Loucy (cell line): Measurements from ENCODE around the gene GOLGA6L10.
"Not testable (repeated sequence)": the region's sequence is repeated elsewhere in the genome, so short reads cannot be mapped to it uniquely, and the experiment has no call there.

Source experiments
- EZH2phosphoT487 ChIP-seq: fragments of 200-600 bp; IDR thresholded peaks from 2 replicates; pipeline ENCODE4 v1.6.1; 2018; ENCODE audit warnings: antibody characterized with exemption, mild to moderate bottlenecking, moderate library complexity, borderline replicate concordance
- TF ChIP-seq, protein P1 (sequence below): fragments of 200-600 bp; sonication (generic); conservative IDR thresholded peaks from 2 replicates; pipeline ENCODE4 v1.5.1; 2014; ENCODE audit warnings: mild to moderate bottlenecking, antibody characterized with exemption, low read length

DNA sequence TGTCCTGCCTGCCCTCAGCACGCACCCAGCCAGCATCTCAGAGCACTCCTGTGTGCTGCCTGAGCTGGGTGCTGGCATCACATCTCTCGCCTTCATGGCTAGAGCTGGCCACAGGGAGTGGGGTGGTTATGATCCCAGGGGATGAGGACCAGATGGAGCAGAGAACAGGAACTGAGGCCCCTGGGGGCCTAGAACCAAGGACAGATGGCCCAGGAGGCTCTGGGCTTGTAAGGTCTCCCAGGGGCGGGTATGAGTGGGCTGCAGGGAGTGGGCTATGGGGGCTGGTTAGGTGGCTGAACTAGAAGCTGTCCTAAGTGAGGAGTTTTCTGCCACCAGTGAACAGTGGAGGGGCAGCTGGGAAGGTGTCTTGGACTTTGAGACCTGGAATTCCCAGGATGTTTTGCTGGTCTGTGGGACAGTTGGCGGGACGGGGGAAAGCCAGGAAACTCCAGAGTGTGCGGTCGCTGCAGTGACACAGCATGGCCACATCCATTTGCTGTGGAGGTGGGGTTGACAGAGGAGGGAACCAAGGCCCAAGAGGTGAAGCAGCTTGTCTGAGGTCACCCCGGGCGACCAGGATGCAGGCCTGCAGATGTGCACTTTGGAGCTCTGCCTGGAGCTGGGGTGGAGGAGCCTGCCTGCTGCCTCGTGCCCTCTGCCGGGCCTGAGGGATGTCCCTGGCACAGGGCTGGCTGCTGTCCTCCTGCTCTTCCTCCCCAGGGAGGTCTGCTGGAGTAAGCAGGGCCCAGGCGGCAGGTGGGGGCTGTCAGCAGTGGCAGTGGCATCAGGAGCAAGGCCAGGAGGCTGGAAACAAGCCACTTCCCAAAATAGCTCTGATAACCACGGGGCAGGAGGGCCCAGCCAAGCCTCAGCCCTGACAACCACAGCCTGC is 16.3 kb downstream of the GOLGA6L10 start:
- TF ChIP-seq, protein P1, sequence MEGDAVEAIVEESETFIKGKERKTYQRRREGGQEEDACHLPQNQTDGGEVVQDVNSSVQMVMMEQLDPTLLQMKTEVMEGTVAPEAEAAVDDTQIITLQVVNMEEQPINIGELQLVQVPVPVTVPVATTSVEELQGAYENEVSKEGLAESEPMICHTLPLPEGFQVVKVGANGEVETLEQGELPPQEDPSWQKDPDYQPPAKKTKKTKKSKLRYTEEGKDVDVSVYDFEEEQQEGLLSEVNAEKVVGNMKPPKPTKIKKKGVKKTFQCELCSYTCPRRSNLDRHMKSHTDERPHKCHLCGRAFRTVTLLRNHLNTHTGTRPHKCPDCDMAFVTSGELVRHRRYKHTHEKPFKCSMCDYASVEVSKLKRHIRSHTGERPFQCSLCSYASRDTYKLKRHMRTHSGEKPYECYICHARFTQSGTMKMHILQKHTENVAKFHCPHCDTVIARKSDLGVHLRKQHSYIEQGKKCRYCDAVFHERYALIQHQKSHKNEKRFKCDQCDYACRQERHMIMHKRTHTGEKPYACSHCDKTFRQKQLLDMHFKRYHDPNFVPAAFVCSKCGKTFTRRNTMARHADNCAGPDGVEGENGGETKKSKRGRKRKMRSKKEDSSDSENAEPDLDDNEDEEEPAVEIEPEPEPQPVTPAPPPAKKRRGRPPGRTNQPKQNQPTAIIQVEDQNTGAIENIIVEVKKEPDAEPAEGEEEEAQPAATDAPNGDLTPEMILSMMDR, result not testable (repeated sequence)
- not testable (repeated sequence) for TF ChIP-seq EZH2phosphoT487
